Activated CD8-positive, alpha-beta memory T cell treated with anti-CD3 and anti-CD28 coated beads for 36 hours (primary cell): ENCODE measurements around the gene LAMA2. TPM values are rescaled to one million over a fixed set of nuclear protein-coding genes. Genes with fewer than 3 reads are reported as not detected.

Source experiments
- CTCF ChIA-PET: fragments of 350-600 bp; sonication (Branson Sonifier 250); formaldehyde crosslinking; loops from one replicate; lab custom pipeline; 2021; ENCODE audit warnings: antibody characterized with exemption; lab: Charles Lee
- POLR2A ChIA-PET: fragments of 350-600 bp; sonication (Branson Sonifier 250); formaldehyde crosslinking; loops from one replicate; lab custom pipeline; 2021; ENCODE audit warnings: antibody characterized with exemption; lab: Charles Lee
- total RNA-seq, 2 experiments: library from RNA; stranded (reverse); gene quantifications; one replicate each; pipeline ENCODE4 v1.2.3, GENCODE V29; 2021

LAMA2 gene
- total RNA-seq, 2 experiments from 2014 or later: 0.72 to 1.2 TPM

GRCh38 chr6:129191235-129191634, 308.3 kb downstream of the LAMA2 start:
- ChIA-PET CTCF (no interaction called here), POLR2A (no interaction called here)

- CTCF ChIA-PET: no interaction called here
- POLR2A ChIA-PET: no interaction called here
These were observed 309.6 kb downstream of the LAMA2 start for GRCh38 chr6:129192458-129192989.

- CTCF ChIA-PET: no interaction called here
- POLR2A ChIA-PET: no interaction called here
These were observed 311.5 kb downstream of the LAMA2 start for GRCh38 chr6:129194306-129194941.

- CTCF ChIA-PET: interaction anchor here (0.5 kb wide), 1 partner anchor 69 kb away, joined by 4 read pairs; no protein-coding TSS in a partner anchor
- POLR2A ChIA-PET: no interaction called here
These were observed 312.2 kb downstream of the LAMA2 start for GRCh38 chr6:129195161-129195560.

- ChIA-PET CTCF (no interaction called here), POLR2A (no interaction called here)
These were observed 312.7 kb downstream of the LAMA2 start for GRCh38 chr6:129195643-129196042.

DNA sequence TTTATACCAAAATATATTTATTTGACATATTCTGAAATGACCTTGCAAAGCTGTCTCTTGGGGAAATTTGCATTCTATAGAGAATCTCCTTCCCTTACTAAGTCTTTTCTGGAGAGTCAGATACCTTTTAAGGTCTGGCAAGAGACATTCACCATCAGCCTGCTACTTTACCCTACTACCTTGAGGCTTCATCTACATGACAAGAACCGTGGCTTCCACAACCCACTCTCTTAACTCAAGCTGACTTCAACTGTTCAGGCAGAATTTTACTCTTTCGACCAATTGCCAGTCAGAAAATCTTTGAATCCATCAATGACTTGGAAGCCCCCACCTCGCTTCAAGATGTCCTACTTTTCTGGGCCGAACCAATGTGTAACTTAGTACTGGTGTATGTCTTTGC, 314.2 kb downstream of the LAMA2 start:
- ChIA-PET POLR2A (no interaction called here), CTCF (no interaction called here)

GRCh38 chr6:129200151-129200550, 317.2 kb downstream of the LAMA2 start:
- POLR2A ChIA-PET: no interaction called here
- CTCF ChIA-PET: no interaction called here

GRCh38 chr6:129203190-129203900, 320.4 kb downstream of the LAMA2 start:
- CTCF ChIA-PET: no interaction called here
- POLR2A ChIA-PET: no interaction called here

GRCh38 chr6:129206821-129207220, 323.9 kb downstream of the LAMA2 start:
- ChIA-PET POLR2A (no interaction called here), CTCF (no interaction called here)

DNA sequence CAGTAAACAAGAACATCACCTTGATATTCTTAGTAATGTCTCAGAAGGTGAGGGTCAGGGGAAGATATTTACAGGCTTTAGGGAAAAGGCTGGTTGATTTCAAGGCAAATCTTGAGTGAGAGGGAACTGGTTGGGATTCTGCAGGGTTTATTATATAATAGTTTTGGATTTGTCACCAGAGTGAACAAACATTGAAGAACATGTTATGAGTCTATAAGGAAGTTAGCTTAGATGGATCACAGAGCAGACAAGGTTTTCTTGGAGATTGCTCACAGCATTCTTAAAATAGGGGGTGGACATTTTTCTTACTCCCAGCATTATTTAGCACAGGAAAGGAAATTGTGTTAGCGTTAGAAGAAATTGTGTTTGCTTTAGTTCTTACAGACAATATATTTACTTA, 324.9 kb downstream of the LAMA2 start:
- POLR2A ChIA-PET: no interaction called here
- CTCF ChIA-PET: no interaction called here

GRCh38 chr6:129208415-129209034, 325.6 kb downstream of the LAMA2 start:
- CTCF ChIA-PET: no interaction called here

GRCh38 chr6:129209355-129209754, 326.4 kb downstream of the LAMA2 start:
- ChIA-PET POLR2A (no interaction called here), CTCF (no interaction called here)

More at GRCh38 chr6:129208415-129209034, 325.6 kb downstream of the LAMA2 start:
- POLR2A ChIA-PET: no interaction called here

DNA sequence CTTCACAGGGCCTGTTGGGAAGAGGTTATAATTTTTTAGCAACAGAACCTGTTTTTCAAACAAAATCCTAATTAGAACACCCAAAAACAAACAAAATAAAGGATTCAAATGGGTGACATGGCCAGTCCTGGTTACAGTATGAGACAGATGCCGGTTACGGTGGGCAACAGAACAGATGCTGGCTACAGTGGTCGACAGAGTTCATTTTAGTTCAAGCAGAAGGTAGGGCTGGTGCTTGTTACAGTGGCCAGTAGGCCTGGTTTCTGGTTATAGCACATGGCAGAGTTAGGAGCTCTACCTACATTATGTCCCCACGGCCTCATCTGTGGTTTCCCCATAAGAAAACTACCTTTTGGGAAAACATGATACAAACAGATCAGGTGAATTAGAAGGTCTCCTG, 327.7 kb downstream of the LAMA2 start:
- CTCF ChIA-PET: no interaction called here
- POLR2A ChIA-PET: no interaction called here

DNA sequence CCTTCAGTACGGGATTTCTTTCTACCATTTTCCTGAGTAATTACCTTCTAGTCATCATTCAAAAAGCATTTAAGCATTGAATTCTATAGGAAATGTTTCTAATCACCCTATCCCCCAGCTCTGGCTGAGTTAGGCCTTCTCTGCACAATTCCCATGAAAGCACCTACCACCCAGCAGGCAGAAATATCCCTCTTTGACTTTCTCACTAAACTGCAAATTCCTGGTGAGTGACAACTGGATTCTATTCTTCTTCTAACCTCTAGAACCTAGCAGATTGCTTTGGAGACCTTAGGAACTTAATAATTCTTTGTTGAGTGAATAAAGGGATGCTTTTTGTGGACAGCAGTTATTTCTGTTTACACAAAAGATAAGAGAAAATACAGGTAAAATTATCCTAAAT, 328.7 kb downstream of the LAMA2 start:
- CTCF ChIA-PET: no interaction called here
- POLR2A ChIA-PET: no interaction called here

DNA sequence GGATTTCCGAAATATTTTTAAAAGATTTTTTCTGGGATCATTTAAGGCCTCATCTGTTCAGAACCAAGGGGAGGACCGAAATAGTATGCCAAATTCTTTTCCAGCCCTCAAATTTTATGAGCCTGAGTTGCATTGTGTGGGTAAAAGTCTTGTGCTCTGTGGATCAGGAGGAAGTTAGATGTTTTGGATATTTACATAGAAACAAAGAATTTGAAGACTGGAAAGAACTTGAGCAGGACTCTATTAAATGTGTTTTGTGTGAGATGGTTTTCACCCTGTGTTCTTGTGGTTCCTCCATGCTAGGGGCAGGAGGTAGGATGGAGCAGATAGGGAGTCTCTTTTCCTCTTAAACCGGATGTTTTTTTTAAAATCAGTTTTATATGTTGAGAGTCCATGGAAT, 329.1 kb downstream of the LAMA2 start:
- ChIA-PET POLR2A (no interaction called here), CTCF (no interaction called here)

DNA sequence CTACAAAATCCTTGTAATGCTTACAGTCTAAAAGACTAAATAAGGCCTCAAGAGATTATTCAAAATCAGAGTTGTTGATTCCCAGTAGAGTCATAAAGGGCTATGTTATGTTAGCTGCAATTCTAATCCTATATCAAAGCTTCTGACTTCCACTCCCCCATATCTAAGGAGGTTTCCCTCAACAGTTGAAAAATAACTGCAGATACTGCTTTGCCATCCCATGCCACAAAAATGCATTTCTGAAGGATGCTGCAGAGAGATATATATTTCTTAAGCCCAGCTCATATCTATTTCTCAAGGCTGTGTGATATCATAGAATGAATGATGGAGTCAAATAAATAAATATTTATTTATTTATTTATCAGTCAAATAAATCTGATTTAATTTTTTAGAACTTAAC, 332.3 kb downstream of the LAMA2 start:
- CTCF ChIA-PET: no interaction called here
- POLR2A ChIA-PET: no interaction called here

GRCh38 chr6:129215916-129216520, 333.1 kb downstream of the LAMA2 start:
- ChIA-PET CTCF (no interaction called here), POLR2A (no interaction called here)

DNA sequence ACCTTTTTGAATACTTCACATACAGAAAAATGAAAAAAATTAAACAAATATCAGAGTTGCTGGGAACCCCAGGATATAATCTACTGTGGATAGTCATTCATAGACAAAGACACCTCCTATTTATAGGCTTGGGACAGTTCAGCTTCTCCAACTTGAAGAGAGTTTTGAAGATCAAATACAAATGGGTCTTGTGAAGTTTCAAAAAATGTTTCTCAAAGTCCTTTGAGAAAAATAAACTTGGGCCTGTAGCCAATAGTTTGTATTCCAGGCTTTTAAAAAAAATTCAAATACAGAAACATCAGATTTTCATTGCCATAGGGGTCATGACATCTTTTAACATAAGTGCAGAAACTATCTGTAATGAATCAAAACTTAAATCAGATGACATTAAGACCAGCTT, 334.8 kb downstream of the LAMA2 start:
- ChIA-PET CTCF (no interaction called here), POLR2A (no interaction called here)

- ChIA-PET POLR2A (no interaction called here), CTCF (no interaction called here)
These were observed 350.7 kb downstream of the LAMA2 start for GRCh38 chr6:129233458-129234134.
